ENCODE results near the gene NLRP11.

DNA sequence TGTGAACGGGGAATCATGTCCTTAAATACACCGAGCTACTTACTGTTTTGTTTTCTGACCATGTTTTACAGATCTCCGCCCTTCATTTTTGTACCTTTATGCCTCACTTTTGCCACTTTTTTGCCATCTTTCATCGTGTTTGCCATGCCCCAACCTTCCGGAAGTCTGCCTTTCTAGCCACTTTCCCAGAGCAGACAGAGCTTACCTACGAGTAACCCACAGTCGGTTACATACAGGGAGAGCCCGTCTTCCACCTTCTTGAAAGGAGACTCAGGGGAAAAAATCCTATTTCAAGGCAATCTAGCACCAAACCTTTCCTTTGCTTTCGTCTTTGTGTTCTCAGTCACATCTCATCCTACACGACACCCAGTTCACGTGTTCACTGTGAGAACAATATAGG is 36.8 kb downstream of the NLRP11 start:
- TF ChIP-seq POLR3A (IDR thresholded peaks at IDR 0.05; ENCODE audit: borderline replicate concordance, extremely low read depth, insufficient read depth, insufficient read length): no peak
- no peak for TF ChIP-seq NR3C1 (CRISPR knock-in tag; IDR thresholded peaks at IDR 0.05)
- TF ChIP-seq, protein P1, sequence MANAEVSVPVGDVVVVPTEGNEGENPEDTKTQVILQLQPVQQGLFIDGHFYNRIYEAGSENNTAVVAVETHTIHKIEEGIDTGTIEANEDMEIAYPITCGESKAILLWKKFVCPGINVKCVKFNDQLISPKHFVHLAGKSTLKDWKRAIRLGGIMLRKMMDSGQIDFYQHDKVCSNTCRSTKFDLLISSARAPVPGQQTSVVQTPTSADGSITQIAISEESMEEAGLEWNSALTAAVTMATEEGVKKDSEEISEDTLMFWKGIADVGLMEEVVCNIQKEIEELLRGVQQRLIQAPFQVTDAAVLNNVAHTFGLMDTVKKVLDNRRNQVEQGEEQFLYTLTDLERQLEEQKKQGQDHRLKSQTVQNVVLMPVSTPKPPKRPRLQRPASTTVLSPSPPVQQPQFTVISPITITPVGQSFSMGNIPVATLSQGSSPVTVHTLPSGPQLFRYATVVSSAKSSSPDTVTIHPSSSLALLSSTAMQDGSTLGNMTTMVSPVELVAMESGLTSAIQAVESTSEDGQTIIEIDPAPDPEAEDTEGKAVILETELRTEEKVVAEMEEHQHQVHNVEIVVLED (CRISPR knock-in tag; IDR thresholded peaks at IDR 0.05): no peak
- TF ChIP-seq, protein P2, sequence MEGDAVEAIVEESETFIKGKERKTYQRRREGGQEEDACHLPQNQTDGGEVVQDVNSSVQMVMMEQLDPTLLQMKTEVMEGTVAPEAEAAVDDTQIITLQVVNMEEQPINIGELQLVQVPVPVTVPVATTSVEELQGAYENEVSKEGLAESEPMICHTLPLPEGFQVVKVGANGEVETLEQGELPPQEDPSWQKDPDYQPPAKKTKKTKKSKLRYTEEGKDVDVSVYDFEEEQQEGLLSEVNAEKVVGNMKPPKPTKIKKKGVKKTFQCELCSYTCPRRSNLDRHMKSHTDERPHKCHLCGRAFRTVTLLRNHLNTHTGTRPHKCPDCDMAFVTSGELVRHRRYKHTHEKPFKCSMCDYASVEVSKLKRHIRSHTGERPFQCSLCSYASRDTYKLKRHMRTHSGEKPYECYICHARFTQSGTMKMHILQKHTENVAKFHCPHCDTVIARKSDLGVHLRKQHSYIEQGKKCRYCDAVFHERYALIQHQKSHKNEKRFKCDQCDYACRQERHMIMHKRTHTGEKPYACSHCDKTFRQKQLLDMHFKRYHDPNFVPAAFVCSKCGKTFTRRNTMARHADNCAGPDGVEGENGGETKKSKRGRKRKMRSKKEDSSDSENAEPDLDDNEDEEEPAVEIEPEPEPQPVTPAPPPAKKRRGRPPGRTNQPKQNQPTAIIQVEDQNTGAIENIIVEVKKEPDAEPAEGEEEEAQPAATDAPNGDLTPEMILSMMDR (IDR thresholded peaks at IDR 0.05 in 2 of 3, conservative IDR thresholded peaks at IDR 0.05 in 1 of 3; ENCODE audit: insufficient read depth in 2 of 3, low read depth in 1 of 3, low read length in 3 of 3): no peak
- no peak for TF ChIP-seq ZNF766 (CRISPR knock-in tag; conservative IDR thresholded peaks at IDR 0.05)
- TF ChIP-seq ZNF282 (CRISPR knock-in tag; IDR thresholded peaks at IDR 0.05): no peak
- TF ChIP-seq POLR2A (conservative IDR thresholded peaks at IDR 0.05): no peak
